GM21360 (cell line): ENCODE data around the gene ABCA5.
"Not testable (repeated sequence)": the region's sequence is repeated elsewhere in the genome, so short reads cannot be mapped to it uniquely, and the experiment has no call there.

Experiments used
- ATAC-seq: cut with Tn5 transposase; IDR thresholded peaks from one replicate; pipeline ENCODE4 v1.9.1; 2021; ENCODE audit warnings: mild to moderate bottlenecking, moderate library complexity; ENCODE audit not compliant: unreplicated experiment

ABCA5 gene

DNA sequence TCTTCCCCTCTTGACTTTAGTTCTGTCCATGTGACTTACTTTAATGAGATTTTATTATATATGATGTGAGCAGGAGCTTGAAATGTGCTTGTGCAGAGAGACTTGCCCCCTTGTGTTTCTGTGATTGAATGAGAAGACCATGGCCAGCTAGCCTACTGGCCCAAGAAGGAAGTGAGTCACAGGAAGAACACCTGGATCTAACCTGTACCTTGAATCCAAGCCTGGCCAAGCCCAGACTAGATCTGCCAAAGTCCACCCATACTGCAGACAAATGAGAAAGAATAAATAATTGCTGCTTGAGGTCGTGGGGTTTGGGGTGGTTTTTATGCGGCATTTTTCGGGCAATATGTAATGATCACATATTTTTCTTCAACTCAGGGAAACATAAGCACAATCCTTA lies 107.9 kb downstream of the ABCA5 start:
- no peak for ATAC-seq

DNA sequence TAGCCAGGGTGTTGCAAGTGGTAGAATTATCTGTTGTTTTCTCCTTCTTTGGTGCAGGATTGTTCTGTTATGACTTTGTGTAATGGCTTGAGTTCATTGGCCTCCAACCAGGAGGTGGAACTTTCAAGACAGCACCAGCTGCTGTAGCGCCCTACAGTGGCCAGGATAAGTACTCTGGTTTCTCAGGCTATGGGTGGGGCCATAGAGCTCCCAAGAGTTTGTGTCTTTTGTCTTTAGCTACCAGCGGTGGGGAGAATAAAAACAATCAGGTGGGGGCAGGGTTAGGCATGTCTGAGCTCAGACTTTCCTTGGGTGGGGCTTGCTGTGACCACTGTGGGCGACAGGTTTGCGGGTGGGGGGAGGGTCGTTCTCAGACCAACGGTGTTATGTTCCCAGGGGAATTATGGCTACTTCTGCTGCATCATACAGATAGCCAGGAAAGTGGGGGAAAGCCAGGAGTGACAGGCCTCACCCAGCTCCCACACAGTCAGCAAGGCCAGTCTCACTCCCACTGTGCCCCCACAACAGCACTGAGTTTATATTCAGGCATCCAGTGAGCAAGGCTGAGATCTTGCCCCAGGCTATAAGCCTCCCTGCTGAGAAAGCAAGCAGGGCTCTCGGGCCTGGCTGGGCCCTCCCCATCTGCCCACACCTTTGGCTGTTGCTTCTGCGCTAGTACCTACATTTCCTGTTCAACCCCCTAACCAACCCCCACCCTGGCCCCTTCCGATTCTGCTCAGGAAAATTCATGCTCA lies 113.7 kb downstream of the ABCA5 start:
- no peak for ATAC-seq

DNA sequence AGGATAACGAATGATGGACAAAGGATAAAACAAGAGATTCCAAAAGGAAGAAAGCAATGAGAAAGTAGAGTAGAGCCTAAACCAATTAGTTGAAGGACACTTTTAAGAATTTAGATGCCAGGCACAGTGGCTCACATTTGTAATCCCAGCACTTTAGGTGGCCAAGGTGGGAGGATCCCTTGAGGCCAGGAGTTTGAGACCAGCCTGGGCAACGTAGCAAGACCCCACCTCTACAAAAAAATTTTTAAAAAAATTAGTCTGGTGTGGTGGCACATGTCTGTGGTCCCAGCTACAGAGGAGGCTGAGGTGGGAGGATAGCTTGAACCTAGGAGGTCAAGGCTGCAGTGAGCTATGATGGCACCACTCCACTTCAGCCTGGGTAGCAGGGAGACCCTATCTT lies 118.3 kb downstream of the ABCA5 start:
- ATAC-seq = no peak

DNA sequence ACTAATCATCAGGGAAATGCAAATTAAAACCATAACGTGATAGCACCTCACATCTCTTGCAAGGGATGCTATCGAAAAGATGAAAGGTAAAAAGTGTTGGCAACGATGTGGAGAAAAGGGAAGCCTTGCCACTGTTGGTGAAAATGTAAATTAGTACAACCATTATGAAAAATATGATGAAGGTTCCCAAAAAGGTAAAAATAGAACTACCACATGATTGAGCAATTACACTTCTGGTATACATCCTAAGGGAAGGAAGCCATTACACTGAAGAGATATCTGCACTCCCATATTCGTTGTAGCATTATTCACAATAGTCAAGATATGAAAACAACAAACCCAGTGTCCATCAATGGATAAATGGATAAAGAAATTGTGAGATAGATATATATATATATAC lies 119.8 kb downstream of the ABCA5 start:
- ATAC-seq = no peak

DNA sequence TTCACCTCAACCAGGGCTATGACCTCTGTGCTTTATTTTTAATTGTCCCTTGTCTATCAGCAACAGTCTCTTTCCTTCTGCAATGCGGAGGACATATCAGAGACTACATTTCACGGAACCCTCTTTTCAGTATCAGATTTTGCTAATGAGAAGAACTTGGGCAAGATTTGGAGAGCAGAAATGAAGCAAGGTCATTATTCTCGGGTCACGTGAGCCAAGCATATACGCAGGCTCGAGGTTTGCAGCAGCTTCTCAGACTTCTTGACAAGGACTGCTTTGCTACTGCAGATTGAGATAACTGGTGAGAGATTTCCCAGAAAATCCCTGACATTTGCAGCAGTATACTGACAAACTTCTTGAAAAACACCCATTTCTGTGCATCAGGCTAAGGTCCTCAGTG lies 128.7 kb downstream of the ABCA5 start:
- ATAC-seq = no peak

DNA sequence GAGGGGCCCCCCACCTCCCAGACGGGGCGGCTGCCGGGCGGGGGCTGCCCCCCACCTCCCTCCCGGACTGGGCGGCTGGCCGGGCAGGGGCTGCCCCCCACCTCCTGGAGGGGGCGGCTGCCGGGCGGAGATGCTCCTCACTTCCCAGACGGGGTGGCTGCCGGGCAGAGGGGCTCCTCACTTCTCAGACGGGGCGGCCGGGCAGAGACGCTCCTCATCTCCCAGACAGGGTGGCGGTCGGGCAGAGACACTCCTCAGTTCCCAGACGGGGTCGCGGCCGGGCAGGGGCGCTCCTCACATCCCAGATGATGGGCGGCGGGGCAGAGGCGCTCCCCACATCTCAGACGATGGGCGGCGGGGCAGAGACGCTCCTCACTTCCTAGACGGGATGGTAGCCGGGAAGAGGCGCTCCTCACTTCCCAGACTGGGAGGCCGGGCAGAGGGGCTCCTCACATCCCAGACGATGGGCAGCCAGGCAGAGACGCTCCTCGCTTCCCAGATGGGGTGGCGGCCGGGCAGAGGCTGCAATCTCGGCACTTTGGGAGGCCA lies 130.8 kb downstream of the ABCA5 start:
- not testable (repeated sequence) for ATAC-seq
